Heart left ventricle (tissue), 13 donors: ENCODE results near the gene COL4A4.

Experiments used
- CTCF ChIP-seq, 12 donors: fragments of 200-600 bp; sonication (generic) in 4 of 12; IDR thresholded peaks; one replicate each; pipeline versions ENCODE4 v1.5.0 to v1.8.0; 2018 to 2022; ENCODE audit warnings: antibody characterized with exemption in 12 of 12, mild to moderate bottlenecking in 5 of 12
- POLR2A ChIP-seq, 2 donors: fragments of 450-650 bp; IDR thresholded peaks; one replicate each; pipeline ENCODE4 v1.6.1; 2017; ENCODE audit warnings: antibody characterized with exemption in 2 of 2, mild to moderate bottlenecking in 2 of 2, moderate library complexity in 2 of 2
- donor health status: ischemic (EF 13 %, LVEDD 7.1; RV severe dilation, severe dysfunction).
- donor health status: DM: no; HTN: yes; CAD: no.
- donor health status: DM: no; HTN: no; CAD: no.
- donor health status: ischemic (EF 25% LVEDD 6.9; RV normal size, moderate dysfunction).
- donor health status: ischemic (EF 25% LVEDD 5.7; RV mildly dilated, moderate dysfunction).
- donor health status: ischemic (EF 35%, LVEDD 5.7; RV mildly dilated, moderate dysfunction).
- donor health status: nonischemic (EF 11% LVEDD 7.7; RV severe dilation, severe dysfunction).
- donor health status: DM: yes; HTN: yes; CAD: no.
- donor health status: PGD.
- donor health status: ischemic (EF 29% LVEDD 5.4; RV normal size, mild dysfunction).
- donor health status: nonischemic (EF 23%, LVEDD 6.1; RV moderate dilation, normal function).

GRCh38 chr2:227007940-227008339 lies 156.1 kb downstream of the COL4A4 start:
- TF ChIP-seq CTCF (IDR thresholded peaks at IDR 0.05): no peak
- TF ChIP-seq POLR2A (IDR thresholded peaks at IDR 0.05): no peak
